GM12878 (cell line): ENCODE results near the gene AGAP3. TPM values are rescaled to one million over a fixed set of nuclear protein-coding genes. Genes with fewer than 3 reads are reported as not detected.

Experiments
- ATAC-seq: fragments of 200-7000 bp; cut with Tn5 transposase; 3 replicates; pipeline ENCODE4 v1.9.1; 2020; ENCODE audit warnings: mild to moderate bottlenecking, moderate library complexity
- BruUV-seq: library from RNA; stranded (reverse); fragments of 400-500 nt; replicated peaks from 2 replicates; lab custom pipeline; 2021; lab: Mats Ljungman, UMichigan
- CTCF ChIA-PET: fragments of 300-600 bp; sonication (Branson Sonifier 250); formaldehyde crosslinking; extraction: SDS; loops from one replicate; lab custom pipeline; 2021; ENCODE audit warnings: inconsistent platforms; lab: Yijun Ruan, JAX
- POLR2A ChIA-PET: fragments of 350-600 bp; formaldehyde crosslinking; extraction: SDS; loops from one replicate; lab custom pipeline; 2021; ENCODE audit warnings: inconsistent platforms; lab: Charles Lee
- RAD21 ChIA-PET: fragments of 300-600 bp; sonication (Branson Sonifier 250); formaldehyde crosslinking; loops from one replicate; lab custom pipeline; 2023; ENCODE audit warnings: antibody characterized with exemption; ENCODE audit not compliant: unreplicated experiment; lab: Charles Lee
- SMC1A ChIA-PET: fragments of 300-600 bp; sonication (Branson Sonifier 250); formaldehyde crosslinking; loops from one replicate; lab custom pipeline; 2023; ENCODE audit not compliant: unreplicated experiment, uncharacterized antibody; lab: Charles Lee
- DNase-seq: peaks from one replicate; pipeline ENCODE4 v3.0.0-alpha.2; 2011; ENCODE audit warnings: low read depth, low spot score
- FAIRE-seq: peaks from 3 replicates; lab custom pipeline; 2011; peaks lifted over from hg19 to GRCh38; lab: Jason Lieb, UNC
- H2AFZ ChIP-seq: 2 replicates; pipeline ENCODE4 v1.6.0; 2011; ENCODE audit warnings: low read depth, low read length, control low read depth; ENCODE audit not compliant: control insufficient read depth
- H3K27ac ChIP-seq: 2 replicates; pipeline ENCODE4 v1.5.1; 2011; ENCODE audit warnings: control low read depth; ENCODE audit not compliant: control insufficient read depth, insufficient read depth
- H3K27me3 ChIP-seq, 2 experiments: replicated peaks in 1 of 2; 2 replicates each; pipeline versions ENCODE4 v1.6.0 to v1.6.1; 2011; ENCODE audit warnings: low read length in 1 of 2; ENCODE audit not compliant: control insufficient read depth in 2 of 2, insufficient read depth in 2 of 2
- H3K36me3 ChIP-seq, 2 experiments: 2 replicates each; pipeline ENCODE4 v1.5.1; 2011; ENCODE audit warnings: low read length in 1 of 2; ENCODE audit not compliant: control insufficient read depth in 2 of 2, insufficient read depth in 2 of 2
- H3K4me1 ChIP-seq: 2 replicates; pipeline ENCODE4 v1.6.1; 2011; ENCODE audit warnings: mild to moderate bottlenecking, low read length, moderate library complexity, mixed read lengths; ENCODE audit not compliant: control insufficient read depth, insufficient read depth
- H3K4me2 ChIP-seq: 2 replicates; pipeline ENCODE4 v1.6.0; 2011; ENCODE audit warnings: control low read depth; ENCODE audit not compliant: control insufficient read depth, insufficient read depth
- H3K4me3 ChIP-seq: fragments of 200-600 bp; sonication (generic); 2 replicates; pipeline ENCODE4 v1.5.1; 2016
- H3K79me2 ChIP-seq: 2 replicates; pipeline ENCODE4 v1.6.0; 2011; ENCODE audit warnings: low read length; ENCODE audit not compliant: control insufficient read depth, insufficient read depth
- H3K9ac ChIP-seq: 2 replicates; pipeline ENCODE4 v1.8.0; 2011; ENCODE audit warnings: low read length, control low read depth, mixed read lengths; ENCODE audit not compliant: control insufficient read depth, insufficient read depth
- H3K9me3 ChIP-seq: replicated peaks from 3 replicates; pipeline ENCODE4 v1.5.1; 2011; ENCODE audit warnings: mild to moderate bottlenecking, low read length; ENCODE audit not compliant: control insufficient read depth, insufficient read depth
- H4K20me1 ChIP-seq: 2 replicates; pipeline ENCODE4 v1.6.0; 2011; ENCODE audit not compliant: control insufficient read depth, insufficient read depth
- POLR2A ChIP-seq: IDR thresholded peaks from 2 replicates; pipeline ENCODE4 v1.6.1; 2011; ENCODE audit warnings: low read depth, mild to moderate bottlenecking, low read length
- POLR2AphosphoS2 ChIP-seq: IDR thresholded peaks from 2 replicates; pipeline ENCODE4 v1.6.1; 2011; ENCODE audit warnings: low read depth, mild to moderate bottlenecking, low read length, improper control_type of control experiment, moderate library complexity
- POLR2AphosphoS5 ChIP-seq: IDR thresholded peaks from 2 replicates; pipeline ENCODE4 v1.6.1; 2011; ENCODE audit warnings: mild to moderate bottlenecking, low read length, inconsistent platforms
- SMARCA5 ChIP-seq: fragments of 450-650 bp; IDR thresholded peaks from 2 replicates; pipeline ENCODE4 v1.6.1; 2017; ENCODE audit warnings: mild to moderate bottlenecking
- ZBTB33 ChIP-seq: fragments of 450-650 bp; IDR thresholded peaks from 2 replicates; pipeline ENCODE4 v1.6.1; 2017; ENCODE audit warnings: mild to moderate bottlenecking
- WGBS: methylation state at CpG from one replicate; pipeline ENCODE4 v1.1.6; 2016; ENCODE audit warnings: low lambda C conversion rate; ENCODE audit not compliant: insufficient replicate concordance, insufficient coverage; ENCODE audit errors: missing lambda C conversion rate; 5-methylcytosine and 5-hydroxymethylcytosine counted together
- in situ Hi-C: fragments of 300-500 bp; cut with MboI; formaldehyde crosslinking; loops from 9 replicates; pipeline ENCODE4 v1.14.3; 2018; ENCODE audit warnings: mixed read lengths
- intact Hi-C: fragments of 100-400 bp; cut with micrococcal nuclease; formaldehyde crosslinking; loops from one replicate; pipeline ENCODE4 v1.14.2; 2022; ENCODE audit not compliant: unreplicated experiment
- polyA plus RNA-seq, 11 experiments: library from polyadenylated mRNA; depleted of rRNA in 4 of 11; unstranded in 6 of 11; stranded (reverse) in 5 of 11; fragments of >200 nt; fragmentation: Nextera tagmentation in 4 of 11; fragmentation: Illumina TruSeq in 1 of 11; extraction: Ambion mirVana in 4 of 11; extraction: Trizol in 1 of 11; gene quantifications; 1 replicate in 1 of 11; 2 replicates in 10 of 11; pipeline versions ENCODE4 v1.2.1 to v1.2.3, GENCODE V29; 2011 to 2016; ENCODE audit warnings: inconsistent platforms in 2 of 11, missing spikeins in 2 of 11, low read depth in 1 of 11
- total RNA-seq, 4 experiments: library from RNA; depleted of rRNA in 3 of 4; stranded (reverse); fragments of >200 nt in 3 of 4; fragmentation: Illumina TruSeq in 1 of 4; extraction: Trizol in 1 of 4; gene quantifications; 2 replicates each; pipeline versions ENCODE4 v1.2.1 to v1.2.3, GENCODE V29; 2013 to 2021
- TF ChIP-seq, protein P1 (sequence below), 3 experiments: IDR thresholded peaks in 2 of 3; conservative IDR thresholded peaks in 1 of 3; 2 replicates each; pipeline ENCODE4 v1.5.1; 2011; ENCODE audit warnings: low read depth in 3 of 3, low read length in 3 of 3, mild to moderate bottlenecking in 3 of 3, control low read depth in 2 of 3, moderate library complexity in 2 of 3, inconsistent platforms in 1 of 3, mixed read lengths in 1 of 3; ENCODE audit not compliant: control insufficient read depth in 2 of 3, insufficient read depth in 1 of 3; ENCODE audit errors: extremely low read depth in 1 of 3

Gene AGAP3
- total and polyA plus RNA-seq, 10 of the 15 experiments (the other 5 are each of a cell fraction or from before 2014, with no cell fraction given), result 1.8 to 68.1 (median 15.7) TPM

DNA sequence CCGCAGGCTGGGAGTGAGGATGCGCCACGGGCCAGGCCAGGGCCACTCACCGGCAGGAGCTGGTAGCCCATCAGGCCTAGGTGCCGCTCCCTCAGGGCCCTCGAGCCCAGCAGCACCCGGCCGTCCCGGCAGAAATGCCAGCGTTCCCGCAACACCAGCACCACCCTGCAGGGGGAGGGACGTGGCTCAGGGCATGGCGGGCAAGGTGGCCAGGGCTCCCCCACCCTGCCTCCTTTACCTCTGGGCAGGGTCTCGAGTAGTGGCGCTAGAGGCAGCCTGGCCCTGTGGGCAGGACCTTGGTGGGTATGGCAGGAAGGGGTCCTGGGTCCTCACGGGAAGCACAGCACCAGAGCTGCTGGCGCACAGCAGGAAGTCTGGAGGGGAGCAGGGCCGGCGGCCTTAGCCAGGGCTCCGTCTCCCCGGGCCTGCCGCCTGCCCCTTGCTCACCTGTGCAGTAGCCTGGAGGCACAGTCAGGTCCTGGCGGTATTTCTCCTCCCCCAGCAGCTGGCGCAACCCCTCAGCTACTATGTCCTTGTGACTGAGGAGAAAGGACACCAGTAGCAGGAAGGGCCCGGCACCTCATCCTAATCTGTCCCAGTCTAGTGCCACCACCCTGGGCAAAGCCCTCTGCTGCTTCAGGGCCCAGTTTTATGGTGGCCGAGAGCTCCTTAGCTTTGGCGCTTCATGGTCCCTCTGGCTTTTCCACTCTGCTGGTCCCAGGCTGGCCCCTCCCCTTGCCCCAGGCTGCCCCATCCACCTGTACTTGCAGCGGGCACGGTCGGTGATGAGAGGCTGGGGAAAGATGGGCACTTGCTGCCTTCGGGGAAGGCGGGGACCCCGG is 9.2 kb upstream of the AGAP3 start:
- ChIA-PET POLR2A (no interaction called here), RAD21 (interaction anchor here (0.8 kb wide), 1 partner anchor 114 kb away, joined by 3 read pairs; no protein-coding TSS in a partner anchor), SMC1A (no interaction called here)
- DNase-seq (no peak), FAIRE-seq (no peak), ATAC-seq (no peak)
- Histone ChIP-seq H3K36me3 (peaks cover 0 to 17% of the 10 kb centered on the region in 2 experiments; a peak in 3 of 4 replicates), H3K79me2 (peaks cover 29% of the 10 kb centered on the region), H3K27me3 (no peaks in the 10 kb centered on the region), H4K20me1 (no peaks in the 10 kb centered on the region; the same call in 1 of the 2 replicates), H2AFZ (no peak overlapping the region), H3K4me2 (no peak overlapping the region), H3K9me3 (no peaks in the 10 kb centered on the region), H3K4me3 (no peak overlapping the region), H3K27ac (no peak overlapping the region)
- no TSS peak for BruUV-seq
- in situ Hi-C loops (no loop called here), intact Hi-C loops (no loop called here)
- 91% methylated on average over 33 of the region's 33 CpGs for WGBS
- TF ChIP-seq, protein P1, sequence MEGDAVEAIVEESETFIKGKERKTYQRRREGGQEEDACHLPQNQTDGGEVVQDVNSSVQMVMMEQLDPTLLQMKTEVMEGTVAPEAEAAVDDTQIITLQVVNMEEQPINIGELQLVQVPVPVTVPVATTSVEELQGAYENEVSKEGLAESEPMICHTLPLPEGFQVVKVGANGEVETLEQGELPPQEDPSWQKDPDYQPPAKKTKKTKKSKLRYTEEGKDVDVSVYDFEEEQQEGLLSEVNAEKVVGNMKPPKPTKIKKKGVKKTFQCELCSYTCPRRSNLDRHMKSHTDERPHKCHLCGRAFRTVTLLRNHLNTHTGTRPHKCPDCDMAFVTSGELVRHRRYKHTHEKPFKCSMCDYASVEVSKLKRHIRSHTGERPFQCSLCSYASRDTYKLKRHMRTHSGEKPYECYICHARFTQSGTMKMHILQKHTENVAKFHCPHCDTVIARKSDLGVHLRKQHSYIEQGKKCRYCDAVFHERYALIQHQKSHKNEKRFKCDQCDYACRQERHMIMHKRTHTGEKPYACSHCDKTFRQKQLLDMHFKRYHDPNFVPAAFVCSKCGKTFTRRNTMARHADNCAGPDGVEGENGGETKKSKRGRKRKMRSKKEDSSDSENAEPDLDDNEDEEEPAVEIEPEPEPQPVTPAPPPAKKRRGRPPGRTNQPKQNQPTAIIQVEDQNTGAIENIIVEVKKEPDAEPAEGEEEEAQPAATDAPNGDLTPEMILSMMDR (IDR thresholded peaks at IDR 0.05 in 2 of 3, conservative IDR thresholded peaks at IDR 0.05 in 1 of 3; ENCODE audit: control insufficient read depth in 2 of 3, extremely low read depth in 1 of 3, insufficient read depth in 1 of 3, low read depth in 3 of 3, low read length in 3 of 3), result peak in 1 of 3 experiments; percentile 35; a peak in 1 of 6 replicates
- TF ChIP-seq ZBTB33, result 0 out of 2 replicates have a peak, but pooled peaks have one; percentile 28
- TF ChIP-seq POLR2A, result peak; percentile 65
- no peak for TF ChIP-seq SMARCA5
- TF ChIP-seq POLR2AphosphoS2, result 0 out of 2 replicates have a peak, but pooled peaks have one; percentile 20
- TF ChIP-seq POLR2AphosphoS5, result peak; percentile 38; the same call in 1 of the 2 replicates
- TF ChIP-seq, all 136 proteins: peak for 5
- peaks cover 15% of the 10 kb centered on the region for H3K4me1 ChIP-seq
- H3K9ac ChIP-seq, result no peak overlapping the region
- CTCF ChIA-PET, result interaction anchor here (0.6 kb wide), 1 partner anchor 16 kb away, joined by 4 read pairs; no protein-coding TSS in a partner anchor
